Erythroblast (primary cell): Measurements from ENCODE around the gene ZNF586.
"Not testable (repeated sequence)": the region's sequence is repeated elsewhere in the genome, so short reads cannot be mapped to it uniquely, and the experiment has no call there.

ENCODE experiments used
- DNase-seq, 2 experiments: peaks; one replicate each; lab custom pipeline; 2025; lab: John Stamatoyannopoulos, UW
- GATA1 ChIP-seq: IDR thresholded peaks from 2 replicates; pipeline ENCODE4 v1.6.1; 2011; ENCODE audit warnings: low read depth, mild to moderate bottlenecking, control low read depth, low read length, moderate library complexity
- POLR2A ChIP-seq: IDR thresholded peaks from 2 replicates; pipeline ENCODE4 v1.6.1; 2011; ENCODE audit warnings: mild to moderate bottlenecking, low read length

Gene ZNF586

GRCh38 chr19:57813919-57814504, 44.5 kb downstream of the ZNF586 start:
- no peak for TF ChIP-seq GATA1
- TF ChIP-seq POLR2A, result no peak

GRCh38 chr19:57814505-57815246, 45.2 kb downstream of the ZNF586 start, which contains the start of gene ZNF552:
Gene ZNF552, minus strand, starts transcription at chr19:57814913. Its CDS starts 170 bp downstream, at chr19:57814743.
- TF ChIP-seq POLR2A (peak; percentile 88), GATA1 (no peak)

More at GRCh38 chr19:57813919-57814504, 44.5 kb downstream of the ZNF586 start:
- peak; percentile 17 to 23 for DNase-seq

GRCh38 chr19:57815247-57816075, 46.0 kb downstream of the ZNF586 start:
- no peak for DNase-seq
- TF ChIP-seq GATA1 (no peak), POLR2A (no peak)

More at GRCh38 chr19:57814505-57815246, 45.2 kb downstream of the ZNF586 start, which contains the start of gene ZNF552:
- peak; percentile 91 to 92 for DNase-seq

GRCh38 chr19:57816652-57817051, 47.2 kb downstream of the ZNF586 start:
- DNase-seq, result peak; percentile 24 to 33
- TF ChIP-seq GATA1 (no peak), POLR2A (no peak)

- TF ChIP-seq GATA1 (no peak), POLR2A (no peak)
- no peak for DNase-seq
Observed at GRCh38 chr19:57817976-57818375, 48.5 kb downstream of the ZNF586 start.

- TF ChIP-seq GATA1, result no peak
- TF ChIP-seq POLR2A, result no peak
- no peak for DNase-seq
Observed at GRCh38 chr19:57818378-57818777, 48.9 kb downstream of the ZNF586 start.

- peak; percentile 90 to 92 for DNase-seq
- peak; percentile 76 for TF ChIP-seq POLR2A
- no peak for TF ChIP-seq GATA1
Observed at GRCh38 chr19:57819475-57820148, 50.1 kb downstream of the ZNF586 start.

GRCh38 chr19:57820599-57820998, 51.1 kb downstream of the ZNF586 start:
- TF ChIP-seq POLR2A, result no peak
- no peak for TF ChIP-seq GATA1
- DNase-seq, result no peak

GRCh38 chr19:57821095-57821494, 51.6 kb downstream of the ZNF586 start:
- not testable (repeated sequence) for DNase-seq

GRCh38 chr19:57821501-57821900, 52.0 kb downstream of the ZNF586 start:
- DNase-seq, result not testable (repeated sequence)

GRCh38 chr19:57823155-57823554, 53.7 kb downstream of the ZNF586 start:
- not testable (repeated sequence) for DNase-seq

GRCh38 chr19:57823608-57824007, 54.1 kb downstream of the ZNF586 start:
- DNase-seq, result not testable (repeated sequence)

GRCh38 chr19:57825511-57825910, 56.0 kb downstream of the ZNF586 start:
- DNase-seq, result no peak
- TF ChIP-seq POLR2A (no peak), GATA1 (no peak)

- no peak for DNase-seq
- TF ChIP-seq POLR2A, result no peak
- no peak for TF ChIP-seq GATA1
Observed at GRCh38 chr19:57829316-57829715, 59.8 kb downstream of the ZNF586 start.

GRCh38 chr19:57830071-57830602, 60.7 kb downstream of the ZNF586 start, which contains the start of gene ZNF587B:
Gene ZNF587B, plus strand, starts transcription at chr19:57830299. Its CDS starts 230 bp downstream, at chr19:57830529.
- TF ChIP-seq GATA1 (no peak), POLR2A (no peak)
- DNase-seq, result peak; percentile 67 to 72
